ENCODE data around the gene DCLK3. TPM values are rescaled to one million over a fixed set of nuclear protein-coding genes. Genes with fewer than 3 reads are reported as not detected.
A peak's percentile ranks its signal among the peaks of the same experiment; 100 is the strongest.

DCLK3 gene
- total and polyA plus RNA-seq, 5 donors from 2014 or later, result not detected

GRCh38 chr3:36729204-36730056 lies 34.9 kb downstream of the DCLK3 start:
- Mint-ChIP-seq H3K36me3 (no peaks in the 10 kb centered on the region), H3K4me1 (no peaks in the 10 kb centered on the region), H3K27ac (no peak overlapping the region), H3K4me3 (no peak overlapping the region), H3K27me3 (peaks cover 4% of the 10 kb centered on the region), H3K9me3 (no peaks in the 10 kb centered on the region)
- Histone ChIP-seq H3K4me3 (ENCODE audit: low read depth, low read length) (no peak overlapping the region), H3K36me3 (ENCODE audit: control insufficient read depth, insufficient read depth, low read length) (no peaks in the 10 kb centered on the region), H3K27me3 (ENCODE audit: control insufficient read depth, insufficient read depth, low read length) (peaks cover 2% of the 10 kb centered on the region), H3K9me3 (ENCODE audit: control insufficient read depth in 2 of 2, low read length in 2 of 2) (no peaks in the 10 kb centered on the region), H3K4me1 (ENCODE audit: control insufficient read depth, insufficient read depth, low read length, poor library complexity, severe bottlenecking) (no peaks in the 10 kb centered on the region), H3K27ac (ENCODE audit: insufficient read depth, low read length, poor library complexity, severe bottlenecking) (no peak overlapping the region)
- DNase-seq (peak in 2 of 3 donors; percentile 29 to 52), ATAC-seq (ENCODE audit: low read depth in 2 of 2) (no peak)

GRCh38 chr3:36714343-36715086 lies 49.8 kb downstream of the DCLK3 start:
- H3K27ac Mint-ChIP-seq, result no peak overlapping the region
- peaks cover 5% of the 10 kb centered on the region for H3K27me3 Mint-ChIP-seq
- H3K9me3 Mint-ChIP-seq, result peaks cover 0 to 3% (median 0%) of the 10 kb centered on the region in 7 donors
- peaks cover 5% of the 10 kb centered on the region for H3K27me3 ChIP-seq (ENCODE audit: control insufficient read depth, insufficient read depth, low read length)
- H3K4me3 Mint-ChIP-seq, result no peak overlapping the region
- no peak overlapping the region for H3K27ac ChIP-seq (ENCODE audit: insufficient read depth, low read length, poor library complexity, severe bottlenecking)
- DNase-seq, result no peak
- no peaks in the 10 kb centered on the region for H3K9me3 ChIP-seq (ENCODE audit: control insufficient read depth in 2 of 2, low read length in 2 of 2)
- H3K36me3 ChIP-seq (ENCODE audit: control insufficient read depth, insufficient read depth, low read length), result no peaks in the 10 kb centered on the region
- no peaks in the 10 kb centered on the region for H3K4me1 Mint-ChIP-seq
- no peaks in the 10 kb centered on the region for H3K4me1 ChIP-seq (ENCODE audit: control insufficient read depth, insufficient read depth, low read length, poor library complexity, severe bottlenecking)
- H3K4me3 ChIP-seq (ENCODE audit: low read depth, low read length), result no peak overlapping the region
- no peaks in the 10 kb centered on the region for H3K36me3 Mint-ChIP-seq
- no peak for ATAC-seq (ENCODE audit: low read depth in 2 of 2)

- H3K27ac ChIP-seq (ENCODE audit: insufficient read depth, low read length, poor library complexity, severe bottlenecking), result no peak overlapping the region
- ATAC-seq (ENCODE audit: low read depth in 2 of 2), result no peak
- DNase-seq, result no peak
- H3K36me3 ChIP-seq (ENCODE audit: control insufficient read depth, insufficient read depth, low read length), result no peaks in the 10 kb centered on the region
- H3K27me3 ChIP-seq (ENCODE audit: control insufficient read depth, insufficient read depth, low read length), result peaks cover 2% of the 10 kb centered on the region
- Mint-ChIP-seq H3K27me3 (peaks cover 9% of the 10 kb centered on the region), H3K36me3 (no peaks in the 10 kb centered on the region), H3K27ac (no peak overlapping the region), H3K4me1 (no peaks in the 10 kb centered on the region), H3K4me3 (no peak overlapping the region), H3K9me3 (peaks cover 0 to 4% (median 0%) of the 10 kb centered on the region in 7 donors)
- no peaks in the 10 kb centered on the region for H3K4me1 ChIP-seq (ENCODE audit: control insufficient read depth, insufficient read depth, low read length, poor library complexity, severe bottlenecking)
- no peaks in the 10 kb centered on the region for H3K9me3 ChIP-seq (ENCODE audit: control insufficient read depth in 2 of 2, low read length in 2 of 2)
- no peak overlapping the region for H3K4me3 ChIP-seq (ENCODE audit: low read depth, low read length)
Measured at GRCh38 chr3:36713904-36714303, 50.4 kb downstream of the DCLK3 start.

- no peaks in the 10 kb centered on the region for H3K4me1 ChIP-seq (ENCODE audit: control insufficient read depth, insufficient read depth, low read length, poor library complexity, severe bottlenecking)
- H3K36me3 ChIP-seq (ENCODE audit: control insufficient read depth, insufficient read depth, low read length), result no peaks in the 10 kb centered on the region
- Mint-ChIP-seq H3K27ac (no peak overlapping the region), H3K27me3 (peaks cover 15% of the 10 kb centered on the region), H3K36me3 (no peaks in the 10 kb centered on the region), H3K9me3 (peaks cover 0 to 4% (median 0%) of the 10 kb centered on the region in 7 donors), H3K4me3 (no peak overlapping the region), H3K4me1 (peaks cover 0 to 3% (median 0%) of the 10 kb centered on the region in 4 donors)
- H3K27ac ChIP-seq (ENCODE audit: insufficient read depth, low read length, poor library complexity, severe bottlenecking), result no peak overlapping the region
- DNase-seq, result no peak
- no peaks in the 10 kb centered on the region for H3K9me3 ChIP-seq (ENCODE audit: control insufficient read depth in 2 of 2, low read length in 2 of 2)
- H3K4me3 ChIP-seq (ENCODE audit: low read depth, low read length), result no peak overlapping the region
- no peak for ATAC-seq (ENCODE audit: low read depth in 2 of 2)
- peaks cover 2% of the 10 kb centered on the region for H3K27me3 ChIP-seq (ENCODE audit: control insufficient read depth, insufficient read depth, low read length)
Measured at GRCh38 chr3:36710606-36711005, 53.7 kb downstream of the DCLK3 start.

- DNase-seq (no peak), ATAC-seq (ENCODE audit: low read depth in 2 of 2) (no peak)
- Mint-ChIP-seq H3K36me3 (no peaks in the 10 kb centered on the region), H3K27me3 (peaks cover 17% of the 10 kb centered on the region), H3K4me1 (peaks cover 0 to 3% (median 0%) of the 10 kb centered on the region in 4 donors), H3K27ac (no peak overlapping the region), H3K4me3 (no peak overlapping the region), H3K9me3 (peaks cover 0 to 1% (median 0%) of the 10 kb centered on the region in 7 donors)
- no peaks in the 10 kb centered on the region for H3K36me3 ChIP-seq (ENCODE audit: control insufficient read depth, insufficient read depth, low read length)
- no peak overlapping the region for H3K4me3 ChIP-seq (ENCODE audit: low read depth, low read length)
- H3K9me3 ChIP-seq (ENCODE audit: control insufficient read depth in 2 of 2, low read length in 2 of 2), result no peaks in the 10 kb centered on the region
- peaks cover 2% of the 10 kb centered on the region for H3K27me3 ChIP-seq (ENCODE audit: control insufficient read depth, insufficient read depth, low read length)
- H3K4me1 ChIP-seq (ENCODE audit: control insufficient read depth, insufficient read depth, low read length, poor library complexity, severe bottlenecking), result no peaks in the 10 kb centered on the region
- no peak overlapping the region for H3K27ac ChIP-seq (ENCODE audit: insufficient read depth, low read length, poor library complexity, severe bottlenecking)
Measured at GRCh38 chr3:36709826-36710365, 54.5 kb downstream of the DCLK3 start.

GRCh38 chr3:36709281-36709680 lies 55.1 kb downstream of the DCLK3 start:
- Mint-ChIP-seq H3K4me3 (no peak overlapping the region), H3K27me3 (peaks cover 22% of the 10 kb centered on the region), H3K9me3 (peaks cover 0 to 1% (median 0%) of the 10 kb centered on the region in 7 donors), H3K36me3 (no peaks in the 10 kb centered on the region), H3K27ac (no peak overlapping the region), H3K4me1 (peaks cover 0 to 3% (median 0%) of the 10 kb centered on the region in 4 donors)
- H3K9me3 ChIP-seq (ENCODE audit: control insufficient read depth in 2 of 2, low read length in 2 of 2), result no peaks in the 10 kb centered on the region
- no peak for DNase-seq
- ATAC-seq (ENCODE audit: low read depth in 2 of 2), result no peak
- peaks cover 2% of the 10 kb centered on the region for H3K27me3 ChIP-seq (ENCODE audit: control insufficient read depth, insufficient read depth, low read length)
- H3K27ac ChIP-seq (ENCODE audit: insufficient read depth, low read length, poor library complexity, severe bottlenecking), result no peak overlapping the region
- H3K4me3 ChIP-seq (ENCODE audit: low read depth, low read length), result no peak overlapping the region
- H3K4me1 ChIP-seq (ENCODE audit: control insufficient read depth, insufficient read depth, low read length, poor library complexity, severe bottlenecking), result no peaks in the 10 kb centered on the region
- H3K36me3 ChIP-seq (ENCODE audit: control insufficient read depth, insufficient read depth, low read length), result no peaks in the 10 kb centered on the region

GRCh38 chr3:36707623-36708409 lies 56.5 kb downstream of the DCLK3 start:
- no peaks in the 10 kb centered on the region for H3K27me3 ChIP-seq (ENCODE audit: control insufficient read depth, insufficient read depth, low read length)
- no peak overlapping the region for H3K27ac ChIP-seq (ENCODE audit: insufficient read depth, low read length, poor library complexity, severe bottlenecking)
- no peaks in the 10 kb centered on the region for H3K36me3 Mint-ChIP-seq
- no peak overlapping the region for H3K4me3 ChIP-seq (ENCODE audit: low read depth, low read length)
- peaks cover 0 to 1% (median 0%) of the 10 kb centered on the region in 7 donors for H3K9me3 Mint-ChIP-seq
- H3K27ac Mint-ChIP-seq, result no peak overlapping the region
- peaks cover 22% of the 10 kb centered on the region for H3K27me3 Mint-ChIP-seq
- H3K9me3 ChIP-seq (ENCODE audit: control insufficient read depth in 2 of 2, low read length in 2 of 2), result no peaks in the 10 kb centered on the region
- DNase-seq, result peak in 1 of 3 donors; percentile 4
- no peaks in the 10 kb centered on the region for H3K36me3 ChIP-seq (ENCODE audit: control insufficient read depth, insufficient read depth, low read length)
- peak in 1 of 2 donors; percentile 22 for ATAC-seq (ENCODE audit: low read depth in 2 of 2)
- H3K4me1 ChIP-seq (ENCODE audit: control insufficient read depth, insufficient read depth, low read length, poor library complexity, severe bottlenecking), result no peaks in the 10 kb centered on the region
- H3K4me3 Mint-ChIP-seq, result no peak overlapping the region
- peaks cover 0 to 3% (median 0%) of the 10 kb centered on the region in 4 donors for H3K4me1 Mint-ChIP-seq

Measured in CD4-positive, CD25-positive, alpha-beta regulatory T cell (primary cell).